ENCODE measurements around the gene HDAC4. TPM values are rescaled to one million over a fixed set of nuclear protein-coding genes. Genes with fewer than 3 reads are reported as not detected.

The HDAC4 gene
- total and polyA plus RNA-seq, 2 of the 4 experiments (the other 2 are of a cell fraction) = 4.1 to 7.2 TPM

- no peak overlapping the region for H2BK15ac ChIP-seq (ENCODE audit: low read depth, low read length)
- peaks cover 52% of the 10 kb centered on the region for H3K36me3 ChIP-seq (ENCODE audit: control insufficient read depth, insufficient read depth, low read length)
- H3K14ac ChIP-seq (replicated peaks; ENCODE audit: low read depth, low read length) = no peak overlapping the region
- no peak overlapping the region for H3K27ac ChIP-seq (ENCODE audit: insufficient read depth, low read length)
- H2AFZ ChIP-seq (replicated peaks; ENCODE audit: low read length, poor library complexity) = no peak overlapping the region
- no peak for DNase-seq
- no peaks in the 10 kb centered on the region for H3K9me3 ChIP-seq (ENCODE audit: control insufficient read depth, insufficient read depth, low read length)
- no peaks in the 10 kb centered on the region for H3K79me1 ChIP-seq (ENCODE audit: low read depth in 1 of 2, low read length in 2 of 2)
- TF ChIP-seq RCOR1 (IDR thresholded peaks at IDR 0.05; ENCODE audit: insufficient replicate concordance, low read length) (no peak), BHLHE40 (IDR thresholded peaks at IDR 0.05; ENCODE audit: low read depth, low read length) (no peak), SMC3 (IDR thresholded peaks at IDR 0.05; ENCODE audit: low read depth, low read length) (no peak), MAZ (IDR thresholded peaks at IDR 0.05; ENCODE audit: borderline replicate concordance, low read depth, low read length) (no peak)
- TF ChIP-seq, protein P1, sequence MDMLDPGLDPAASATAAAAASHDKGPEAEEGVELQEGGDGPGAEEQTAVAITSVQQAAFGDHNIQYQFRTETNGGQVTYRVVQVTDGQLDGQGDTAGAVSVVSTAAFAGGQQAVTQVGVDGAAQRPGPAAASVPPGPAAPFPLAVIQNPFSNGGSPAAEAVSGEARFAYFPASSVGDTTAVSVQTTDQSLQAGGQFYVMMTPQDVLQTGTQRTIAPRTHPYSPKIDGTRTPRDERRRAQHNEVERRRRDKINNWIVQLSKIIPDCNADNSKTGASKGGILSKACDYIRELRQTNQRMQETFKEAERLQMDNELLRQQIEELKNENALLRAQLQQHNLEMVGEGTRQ (IDR thresholded peaks at IDR 0.05; ENCODE audit: low read depth, low read length) = no peak
- TF ChIP-seq, protein P2, sequence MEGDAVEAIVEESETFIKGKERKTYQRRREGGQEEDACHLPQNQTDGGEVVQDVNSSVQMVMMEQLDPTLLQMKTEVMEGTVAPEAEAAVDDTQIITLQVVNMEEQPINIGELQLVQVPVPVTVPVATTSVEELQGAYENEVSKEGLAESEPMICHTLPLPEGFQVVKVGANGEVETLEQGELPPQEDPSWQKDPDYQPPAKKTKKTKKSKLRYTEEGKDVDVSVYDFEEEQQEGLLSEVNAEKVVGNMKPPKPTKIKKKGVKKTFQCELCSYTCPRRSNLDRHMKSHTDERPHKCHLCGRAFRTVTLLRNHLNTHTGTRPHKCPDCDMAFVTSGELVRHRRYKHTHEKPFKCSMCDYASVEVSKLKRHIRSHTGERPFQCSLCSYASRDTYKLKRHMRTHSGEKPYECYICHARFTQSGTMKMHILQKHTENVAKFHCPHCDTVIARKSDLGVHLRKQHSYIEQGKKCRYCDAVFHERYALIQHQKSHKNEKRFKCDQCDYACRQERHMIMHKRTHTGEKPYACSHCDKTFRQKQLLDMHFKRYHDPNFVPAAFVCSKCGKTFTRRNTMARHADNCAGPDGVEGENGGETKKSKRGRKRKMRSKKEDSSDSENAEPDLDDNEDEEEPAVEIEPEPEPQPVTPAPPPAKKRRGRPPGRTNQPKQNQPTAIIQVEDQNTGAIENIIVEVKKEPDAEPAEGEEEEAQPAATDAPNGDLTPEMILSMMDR (conservative IDR thresholded peaks at IDR 0.05; ENCODE audit: low read depth, low read length) = no peak
- ChIA-PET POLR2A (ENCODE audit: unreplicated experiment) (no interaction called here), CTCF (no interaction called here)
- in situ Hi-C loops (cut with MboI; ENCODE audit: low sequenced_read_pairs) (no loop called here), intact Hi-C loops (cut with micrococcal nuclease) (no loop called here), dilution Hi-C loops (cut with HindIII; ENCODE audit: low sequenced_read_pairs, unreplicated experiment) (no loop called here)
- no peak overlapping the region for H2BK120ac ChIP-seq (ENCODE audit: low read depth, low read length)
- no peak overlapping the region for H2BK20ac ChIP-seq (ENCODE audit: low read depth, low read length)
- H2AK9ac ChIP-seq (replicated peaks; ENCODE audit: low read depth, low read length, poor library complexity) = no peak overlapping the region
- H3K23ac ChIP-seq (ENCODE audit: low read depth, low read length) = no peak overlapping the region
- BruUV-seq (replicated peaks) = no TSS peak
- no peak overlapping the region for H4K91ac ChIP-seq (ENCODE audit: insufficient read depth, low read depth, low read length)
- no peak overlapping the region for H3K4me3 ChIP-seq (ENCODE audit: insufficient read depth, low read depth, low read length)
- no peak overlapping the region for H2BK5ac ChIP-seq (ENCODE audit: low read depth, low read length, poor library complexity, severe bottlenecking)
- no peaks in the 10 kb centered on the region for H4K20me1 ChIP-seq (ENCODE audit: insufficient read depth, low read length)
- no peak overlapping the region for H3K4me2 ChIP-seq (ENCODE audit: low read depth, low read length)
- H3K4me1 ChIP-seq (ENCODE audit: control insufficient read depth, insufficient read depth, low read length) = peaks cover 7% of the 10 kb centered on the region; the same call in 1 of the 2 replicates
- no peak overlapping the region for H2AK5ac ChIP-seq (ENCODE audit: low read depth, low read length)
- H3K9ac ChIP-seq (ENCODE audit: low read depth, low read length) = no peak overlapping the region
- no peak for ATAC-seq (ENCODE audit: low read depth)
- H4K5ac ChIP-seq (ENCODE audit: low read depth, low read length) = no peak overlapping the region
- no peak overlapping the region for H3K4ac ChIP-seq (ENCODE audit: low read depth, low read length)
- WGBS, 2 experiments (ENCODE audit: extremely low coverage in 2 of 2, insufficient read length in 1 of 2) = 100% methylated on average over 2 of the region's 14 CpGs; no CpG with 5 or more reads in 1 of the 2 experiments
- no peak overlapping the region for H4K8ac ChIP-seq (ENCODE audit: low read depth in 2 of 2, low read length in 2 of 2)
- no peaks in the 10 kb centered on the region for H3K27me3 ChIP-seq (ENCODE audit: control insufficient read depth, insufficient read depth, low read length)
- H3K18ac ChIP-seq (ENCODE audit: low read depth, low read length) = no peak overlapping the region
- H3K9me1 ChIP-seq (ENCODE audit: insufficient read depth, low read length) = 0 out of 2 replicates have a peak, but pooled peaks cover 5% of the 10 kb centered on the region
- no peak overlapping the region for H3K56ac ChIP-seq (ENCODE audit: extremely low read depth, insufficient read depth, low read length)
Measured at GRCh38 chr2:239112127-239112774, 288.6 kb downstream of the HDAC4 start.

All from IMR-90 (cell line).